OCI-LY3 (cell line): ENCODE data around the gene RNASET2.

Experiments
- EZH2phosphoT487 ChIP-seq: fragments of 200-600 bp; shearing (Covaris generic); IDR thresholded peaks from 2 replicates; pipeline ENCODE4 v1.6.1; 2018; ENCODE audit warnings: antibody characterized with exemption, mixed run types, low read depth
- TF ChIP-seq, protein P1 (sequence below): fragments of 200-600, 300-600 bp; sonication (generic); IDR thresholded peaks from 2 replicates; pipeline ENCODE4 v1.5.1; 2014; ENCODE audit warnings: antibody characterized with exemption, low read length, low read depth

DNA sequence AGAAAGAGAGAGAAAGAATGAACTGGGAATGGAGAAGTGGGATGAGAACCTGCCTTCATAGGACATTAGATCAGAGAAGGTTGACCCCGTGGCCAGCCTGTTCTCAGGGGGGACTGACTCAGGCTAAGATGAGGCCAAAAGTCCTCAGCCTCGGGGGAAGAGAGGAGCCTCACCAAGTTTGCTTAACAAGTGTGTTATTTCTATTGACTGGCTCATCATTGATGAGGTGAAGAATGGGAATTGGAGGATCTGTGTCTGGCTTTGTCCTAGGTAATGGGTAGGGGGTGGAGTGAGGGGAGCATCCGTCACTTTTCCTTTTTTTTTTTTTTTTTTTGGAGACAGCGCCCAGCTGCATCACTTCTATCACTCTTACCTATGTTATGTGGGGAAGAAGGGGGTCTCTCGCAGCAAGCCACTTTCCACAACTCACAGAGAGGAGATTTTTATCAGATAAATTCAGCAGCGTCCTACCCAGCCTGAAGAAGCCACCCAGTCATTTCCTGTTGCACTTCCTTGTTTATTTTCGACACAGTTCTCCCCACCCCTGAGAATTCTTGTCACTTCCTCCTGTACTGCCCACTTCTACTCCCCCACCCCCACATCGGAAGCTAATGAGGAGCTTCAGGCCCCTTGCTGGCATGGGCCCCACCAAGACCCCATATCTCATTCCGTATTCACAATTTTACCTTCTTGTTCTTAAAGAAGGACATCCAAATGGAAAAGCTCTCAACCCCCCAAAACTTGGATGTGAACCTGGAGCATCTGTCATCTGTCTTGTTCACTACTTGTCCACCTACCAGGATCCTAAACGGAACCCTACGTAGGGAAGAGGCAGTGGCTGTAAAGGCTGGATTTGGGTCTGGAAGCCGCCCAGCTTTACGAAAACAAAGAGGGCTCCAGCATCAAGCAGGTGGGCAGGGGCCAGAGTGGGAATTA lies 2.8 kb upstream of the RNASET2 start:
- TF ChIP-seq, protein P1, sequence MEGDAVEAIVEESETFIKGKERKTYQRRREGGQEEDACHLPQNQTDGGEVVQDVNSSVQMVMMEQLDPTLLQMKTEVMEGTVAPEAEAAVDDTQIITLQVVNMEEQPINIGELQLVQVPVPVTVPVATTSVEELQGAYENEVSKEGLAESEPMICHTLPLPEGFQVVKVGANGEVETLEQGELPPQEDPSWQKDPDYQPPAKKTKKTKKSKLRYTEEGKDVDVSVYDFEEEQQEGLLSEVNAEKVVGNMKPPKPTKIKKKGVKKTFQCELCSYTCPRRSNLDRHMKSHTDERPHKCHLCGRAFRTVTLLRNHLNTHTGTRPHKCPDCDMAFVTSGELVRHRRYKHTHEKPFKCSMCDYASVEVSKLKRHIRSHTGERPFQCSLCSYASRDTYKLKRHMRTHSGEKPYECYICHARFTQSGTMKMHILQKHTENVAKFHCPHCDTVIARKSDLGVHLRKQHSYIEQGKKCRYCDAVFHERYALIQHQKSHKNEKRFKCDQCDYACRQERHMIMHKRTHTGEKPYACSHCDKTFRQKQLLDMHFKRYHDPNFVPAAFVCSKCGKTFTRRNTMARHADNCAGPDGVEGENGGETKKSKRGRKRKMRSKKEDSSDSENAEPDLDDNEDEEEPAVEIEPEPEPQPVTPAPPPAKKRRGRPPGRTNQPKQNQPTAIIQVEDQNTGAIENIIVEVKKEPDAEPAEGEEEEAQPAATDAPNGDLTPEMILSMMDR = no peak
- TF ChIP-seq EZH2phosphoT487 = no peak
